Sigmoid colon (tissue), 4 donors: ENCODE measurements around the gene MYT1.

Experiments used
- CTCF ChIP-seq, 4 experiments: fragments of 450-650 bp in 3 of 4; fragments of 200-600 bp in 1 of 4; IDR thresholded peaks; one replicate each; pipeline ENCODE4 v1.5.1; 2016 to 2019; ENCODE audit warnings: antibody characterized with exemption in 4 of 4, mild to moderate bottlenecking in 3 of 4, moderate library complexity in 2 of 4
- EP300 ChIP-seq, 4 donors: sonication (generic); formaldehyde crosslinking; IDR thresholded peaks; one replicate each; pipeline ENCODE4 v1.6.1; 2017; ENCODE audit warnings: antibody characterized with exemption in 4 of 4

GRCh38 chr20:64257107-64257757, 93.0 kb downstream of the MYT1 start:
- TF ChIP-seq CTCF (IDR thresholded peaks at IDR 0.05) (no peak), EP300 (IDR thresholded peaks at IDR 0.05) (no peak)
